ENCODE results near the gene MYO1F. TPM values are rescaled to one million over a fixed set of nuclear protein-coding genes. Genes with fewer than 3 reads are reported as not detected.

MYO1F gene
- total and polyA plus RNA-seq, 2 of the 13 experiments (the other 11 are each of a cell fraction or from before 2014, with no cell fraction given): 0.09 to 0.13 TPM

GRCh38 chr19:8489561-8490394, 87.5 kb downstream of the MYO1F start (continued):
- no peak for TF ChIP-seq PBX3 (CRISPR knock-in tag; IDR thresholded peaks at IDR 0.05; ENCODE audit: borderline replicate concordance)
- no peak for TF ChIP-seq ZNF550 (CRISPR knock-in tag; IDR thresholded peaks at IDR 0.05; ENCODE audit: borderline replicate concordance)
- TF ChIP-seq ZNF761 (CRISPR knock-in tag; conservative IDR thresholded peaks at IDR 0.05): no peak
- TF ChIP-seq ZNF331 (CRISPR knock-in tag; IDR thresholded peaks at IDR 0.05): no peak
- TF ChIP-seq FUBP1 (CRISPR knock-in tag; IDR thresholded peaks at IDR 0.05; ENCODE audit: borderline replicate concordance): no peak
- TF ChIP-seq TBP (CRISPR knock-in tag; IDR thresholded peaks at IDR 0.05): no peak
- no peak for TF ChIP-seq BATF2 (CRISPR knock-in tag; IDR thresholded peaks at IDR 0.05)
- no peak for TF ChIP-seq JARID2 (CRISPR knock-in tag; IDR thresholded peaks at IDR 0.05; ENCODE audit: insufficient replicate concordance)
- peak; percentile 5 for TF ChIP-seq HNRNPLL (IDR thresholded peaks at IDR 0.05; ENCODE audit: low read depth, low read length, poor library complexity, severe bottlenecking)
- TF ChIP-seq MIER2 (CRISPR knock-in tag; IDR thresholded peaks at IDR 0.05): no peak
- TF ChIP-seq ZBTB4 (CRISPR knock-in tag; IDR thresholded peaks at IDR 0.05; ENCODE audit: borderline replicate concordance): no peak
- peak; percentile 85 for TF ChIP-seq AGO2 (optimal IDR thresholded peaks at IDR 0.05; ENCODE audit: low read depth, low read length)

Measured in HepG2 (cell line).